Bronchial epithelial cell (primary cell): Measurements from ENCODE around the gene GMPPB. TPM values are rescaled to one million over a fixed set of nuclear protein-coding genes. Genes with fewer than 3 reads are reported as not detected.

Source experiments
- DNase-seq: peaks from one replicate; pipeline ENCODE4 v3.0.0-alpha.2; 2010; ENCODE audit warnings: low read depth
- FAIRE-seq: peaks from 2 replicates; lab custom pipeline; 2011; peaks lifted over from hg19 to GRCh38; lab: Jason Lieb, UNC
- H3K27me3 ChIP-seq: 2 replicates; pipeline ENCODE4 v1.5.1; 2011; ENCODE audit warnings: low read length; ENCODE audit not compliant: control insufficient read depth, insufficient read depth
- H3K36me3 ChIP-seq: 2 replicates; pipeline ENCODE4 v1.5.1; 2011; ENCODE audit warnings: low read length; ENCODE audit not compliant: control insufficient read depth, insufficient read depth
- H3K4me3 ChIP-seq: 2 replicates; pipeline ENCODE4 v1.5.1; 2011; ENCODE audit warnings: mild to moderate bottlenecking, low read depth, low read length, control low read depth
- total RNA-seq: library from RNA; depleted of rRNA; stranded (reverse); fragments of >200 nt; gene quantifications from 2 replicates; pipeline ENCODE4 v1.2.1, GENCODE V29; 2014
- TF ChIP-seq, protein P1 (sequence below): IDR thresholded peaks from 2 replicates; pipeline ENCODE4 v1.5.1; 2011; ENCODE audit warnings: mild to moderate bottlenecking, moderate library complexity, low read length, control low read depth, inconsistent platforms; ENCODE audit not compliant: insufficient read depth, severe bottlenecking

The GMPPB gene
- total RNA-seq, 1 donor from 2014 or later = 57.7 TPM

DNA sequence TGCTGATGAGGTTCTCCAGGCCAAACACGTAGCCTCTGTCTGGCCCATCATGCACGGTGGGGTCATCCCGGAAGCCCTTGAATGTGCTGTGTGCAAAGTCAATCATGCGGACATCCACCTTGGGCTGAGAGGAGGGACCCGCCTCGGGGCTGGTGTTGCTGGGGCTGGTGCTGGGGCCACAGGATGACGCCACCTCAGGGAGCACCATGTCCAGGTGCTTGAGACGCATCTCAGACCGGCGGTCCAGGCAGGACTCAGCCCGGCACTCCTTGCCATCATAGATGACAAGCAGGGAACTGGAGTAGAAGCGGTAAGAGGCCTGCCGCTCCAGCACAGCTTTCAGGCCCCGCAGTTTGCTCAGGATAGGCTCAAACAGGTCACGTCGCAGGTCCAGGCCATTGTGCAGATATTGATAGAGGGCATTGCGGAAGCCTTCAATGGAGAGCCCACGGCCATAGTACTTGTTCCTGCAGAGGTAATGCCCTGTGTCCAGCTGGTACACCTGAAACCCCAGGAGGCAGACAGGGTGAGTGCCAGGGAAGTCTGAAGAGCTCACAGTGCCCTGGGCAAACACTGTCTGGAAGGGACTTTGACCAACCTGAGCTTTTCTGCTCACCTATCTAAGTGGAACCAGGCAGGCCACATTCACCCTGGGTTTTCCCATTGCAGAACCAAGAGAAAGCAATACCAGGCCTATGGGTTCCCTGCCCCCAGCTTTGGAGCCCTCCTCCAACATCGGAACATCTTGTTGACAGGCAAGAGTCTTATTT, 3.6 kb upstream of the GMPPB start:
- Histone ChIP-seq H3K36me3 (peaks cover 8% of the 10 kb centered on the region), H3K4me3 (no peak overlapping the region), H3K27me3 (no peaks in the 10 kb centered on the region)
- no peak for FAIRE-seq
- no peak for DNase-seq
- TF ChIP-seq, protein P1, sequence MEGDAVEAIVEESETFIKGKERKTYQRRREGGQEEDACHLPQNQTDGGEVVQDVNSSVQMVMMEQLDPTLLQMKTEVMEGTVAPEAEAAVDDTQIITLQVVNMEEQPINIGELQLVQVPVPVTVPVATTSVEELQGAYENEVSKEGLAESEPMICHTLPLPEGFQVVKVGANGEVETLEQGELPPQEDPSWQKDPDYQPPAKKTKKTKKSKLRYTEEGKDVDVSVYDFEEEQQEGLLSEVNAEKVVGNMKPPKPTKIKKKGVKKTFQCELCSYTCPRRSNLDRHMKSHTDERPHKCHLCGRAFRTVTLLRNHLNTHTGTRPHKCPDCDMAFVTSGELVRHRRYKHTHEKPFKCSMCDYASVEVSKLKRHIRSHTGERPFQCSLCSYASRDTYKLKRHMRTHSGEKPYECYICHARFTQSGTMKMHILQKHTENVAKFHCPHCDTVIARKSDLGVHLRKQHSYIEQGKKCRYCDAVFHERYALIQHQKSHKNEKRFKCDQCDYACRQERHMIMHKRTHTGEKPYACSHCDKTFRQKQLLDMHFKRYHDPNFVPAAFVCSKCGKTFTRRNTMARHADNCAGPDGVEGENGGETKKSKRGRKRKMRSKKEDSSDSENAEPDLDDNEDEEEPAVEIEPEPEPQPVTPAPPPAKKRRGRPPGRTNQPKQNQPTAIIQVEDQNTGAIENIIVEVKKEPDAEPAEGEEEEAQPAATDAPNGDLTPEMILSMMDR = no peak

DNA sequence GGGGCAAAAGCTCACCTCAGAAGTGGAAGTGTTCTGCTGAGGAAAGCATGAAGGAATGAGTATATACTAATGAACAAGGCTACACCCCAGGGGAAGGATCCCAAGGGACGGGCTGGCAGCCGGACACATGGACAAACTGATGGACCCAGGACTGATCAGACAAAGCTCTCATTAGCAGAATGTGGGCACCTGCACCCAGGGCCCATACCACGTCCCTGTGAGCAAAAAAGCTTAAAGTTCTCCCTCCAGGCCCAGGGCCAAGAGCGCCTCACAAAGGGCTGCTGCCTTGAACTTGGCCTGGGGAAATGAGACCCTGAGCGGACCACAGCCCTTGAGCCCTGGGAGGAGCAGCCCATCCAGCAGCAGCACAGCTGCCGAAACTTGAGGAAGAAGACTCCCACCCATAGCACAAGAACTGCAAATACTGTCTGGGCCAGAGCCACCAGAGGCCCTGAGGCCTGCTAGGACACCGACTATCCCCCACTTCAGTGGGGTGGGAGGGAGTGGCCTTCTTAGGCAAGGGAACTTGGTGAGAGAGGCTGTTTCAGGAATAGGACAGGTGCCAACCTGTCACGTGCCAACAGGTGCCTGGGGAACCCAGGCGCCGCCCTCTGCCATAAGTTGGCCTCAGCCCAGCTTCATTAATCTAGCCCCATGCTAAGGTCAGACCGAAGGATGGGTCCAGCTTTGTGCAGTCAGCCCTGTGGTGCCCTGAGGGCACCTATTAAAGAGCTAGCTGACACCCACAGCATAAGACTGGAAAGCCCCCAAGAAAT, 2.3 kb upstream of the GMPPB start:
- FAIRE-seq = no peak
- peaks cover 18% of the 10 kb centered on the region for H3K36me3 ChIP-seq
- no peak for DNase-seq
- H3K27me3 ChIP-seq = no peaks in the 10 kb centered on the region
- no peak overlapping the region for H3K4me3 ChIP-seq
- TF ChIP-seq, protein P1 = no peak

DNA sequence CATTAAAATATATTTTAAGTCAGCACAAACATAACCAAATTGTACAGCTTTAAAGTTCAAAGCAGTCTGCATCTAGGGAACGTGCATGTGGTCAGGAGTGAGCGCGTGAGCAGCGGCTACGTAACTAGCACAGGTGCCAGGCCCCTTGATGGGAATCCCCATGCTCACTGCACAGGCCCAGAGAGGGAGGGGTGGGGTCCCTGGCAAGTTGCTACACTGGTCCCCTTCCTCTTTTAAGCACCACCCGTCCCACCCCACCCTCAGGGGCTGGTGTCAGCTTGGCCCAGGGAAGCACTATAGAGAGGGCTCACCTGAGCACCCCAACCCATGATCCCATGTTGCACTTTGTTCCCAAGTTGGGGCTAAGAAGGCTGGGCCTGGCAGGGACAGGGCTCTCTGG, 835 bp upstream of the GMPPB start:
- TF ChIP-seq, protein P1 = no peak
- FAIRE-seq = no peak
- peak; percentile 18 for DNase-seq
- Histone ChIP-seq H3K27me3 (no peaks in the 10 kb centered on the region), H3K4me3 (peak overlapping the region; percentile 86), H3K36me3 (peaks cover 16% of the 10 kb centered on the region)

DNA sequence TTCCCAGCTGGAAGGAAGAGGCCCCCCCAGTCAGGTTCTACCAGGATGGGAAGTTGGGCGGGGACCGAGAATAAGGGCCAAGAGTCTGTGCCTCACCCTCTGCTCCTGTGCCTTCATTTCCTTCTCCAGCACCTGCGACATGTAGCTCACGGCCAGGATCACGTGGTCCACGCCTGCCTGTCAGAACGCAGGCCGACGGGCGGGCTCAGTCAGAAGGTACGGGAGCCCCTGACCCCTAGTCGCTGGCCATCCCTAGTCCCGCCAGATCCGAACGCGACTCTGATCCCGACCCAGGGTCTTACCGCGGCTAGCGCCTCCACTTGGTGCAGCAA, 489 bp downstream of the GMPPB start:
- TF ChIP-seq, protein P1 = no peak
- Histone ChIP-seq H3K4me3 (peak overlapping the region; percentile 86), H3K36me3 (peaks cover 16% of the 10 kb centered on the region), H3K27me3 (no peaks in the 10 kb centered on the region)
- DNase-seq (peak; percentile 55), FAIRE-seq (no peak)

DNA sequence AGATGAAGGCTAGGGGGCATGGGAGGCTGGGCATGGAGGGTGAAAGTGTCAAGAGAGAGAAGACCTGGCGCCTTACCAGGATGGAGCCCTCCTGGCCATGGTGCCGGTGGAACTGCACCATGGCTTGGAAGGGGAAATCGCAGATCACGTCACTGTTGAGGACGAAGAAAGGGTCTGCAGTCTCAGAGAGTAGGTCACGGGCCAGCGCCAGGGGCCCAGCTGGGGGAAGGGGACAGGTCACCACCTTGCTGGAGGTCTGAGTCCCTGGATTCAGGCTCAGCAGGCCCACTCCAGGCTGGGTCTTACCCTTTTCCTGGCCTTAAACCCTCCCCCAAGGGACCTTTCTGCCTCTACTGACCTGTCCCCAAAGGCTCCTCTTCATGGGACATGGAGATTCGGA, 855 bp downstream of the GMPPB start:
- DNase-seq (no peak), FAIRE-seq (no peak)
- TF ChIP-seq, protein P1 = no peak
- peak overlapping the region; percentile 86 for H3K4me3 ChIP-seq
- no peaks in the 10 kb centered on the region for H3K27me3 ChIP-seq
- peaks cover 15% of the 10 kb centered on the region for H3K36me3 ChIP-seq
